ENCODE results near the gene CHRNB2.

DNA sequence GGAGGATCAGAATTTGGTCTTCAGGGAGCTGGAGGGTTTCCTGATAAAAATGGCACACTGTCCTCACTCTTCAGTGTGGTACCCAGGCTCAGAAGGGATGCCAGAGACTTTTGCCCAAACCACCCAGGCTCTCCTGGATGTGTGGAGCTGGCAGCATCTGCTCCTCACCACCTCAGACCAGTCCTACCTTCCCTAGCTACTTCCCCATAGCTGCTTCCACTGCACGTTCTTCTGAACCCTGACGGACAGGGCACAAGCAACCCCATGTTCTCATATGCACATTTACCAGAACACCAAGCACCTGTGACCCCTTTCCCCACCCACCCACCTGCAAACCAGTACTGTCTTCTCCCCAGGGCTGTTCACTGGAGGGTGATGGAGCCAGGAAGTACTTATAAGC lies 35.7 kb downstream of the CHRNB2 start:
- no peak for TF ChIP-seq SUZ12 (IDR thresholded peaks at IDR 0.05; ENCODE audit: low read length)
- no peak for TF ChIP-seq TCF12 (IDR thresholded peaks at IDR 0.05; ENCODE audit: low read depth, low read length)
- no peak for TF ChIP-seq CHD1 (IDR thresholded peaks at IDR 0.05; ENCODE audit: low read depth, low read length)
- no peak for TF ChIP-seq CTCF (IDR thresholded peaks at IDR 0.05; ENCODE audit: control extremely low read depth in 1 of 3, insufficient read depth in 1 of 3, low read depth in 1 of 3, low read length in 3 of 3)
- TF ChIP-seq, protein P1, sequence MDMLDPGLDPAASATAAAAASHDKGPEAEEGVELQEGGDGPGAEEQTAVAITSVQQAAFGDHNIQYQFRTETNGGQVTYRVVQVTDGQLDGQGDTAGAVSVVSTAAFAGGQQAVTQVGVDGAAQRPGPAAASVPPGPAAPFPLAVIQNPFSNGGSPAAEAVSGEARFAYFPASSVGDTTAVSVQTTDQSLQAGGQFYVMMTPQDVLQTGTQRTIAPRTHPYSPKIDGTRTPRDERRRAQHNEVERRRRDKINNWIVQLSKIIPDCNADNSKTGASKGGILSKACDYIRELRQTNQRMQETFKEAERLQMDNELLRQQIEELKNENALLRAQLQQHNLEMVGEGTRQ (IDR thresholded peaks at IDR 0.05; ENCODE audit: low read length) = no peak
- no peak for TF ChIP-seq POLR2A (IDR thresholded peaks at IDR 0.05; ENCODE audit: control extremely low read depth in 1 of 2, low read depth in 2 of 2, low read length in 2 of 2)
- TF ChIP-seq CREB1 (IDR thresholded peaks at IDR 0.05) = no peak

Measured in H1 (cell line).